GM19397 (cell line): ENCODE data around the gene GSTO2.

Experiments used
- ATAC-seq: cut with Tn5 transposase; IDR thresholded peaks from one replicate; pipeline ENCODE4 v1.9.1; 2021; ENCODE audit warnings: mild to moderate bottlenecking, moderate library complexity; ENCODE audit not compliant: unreplicated experiment

Gene GSTO2

DNA sequence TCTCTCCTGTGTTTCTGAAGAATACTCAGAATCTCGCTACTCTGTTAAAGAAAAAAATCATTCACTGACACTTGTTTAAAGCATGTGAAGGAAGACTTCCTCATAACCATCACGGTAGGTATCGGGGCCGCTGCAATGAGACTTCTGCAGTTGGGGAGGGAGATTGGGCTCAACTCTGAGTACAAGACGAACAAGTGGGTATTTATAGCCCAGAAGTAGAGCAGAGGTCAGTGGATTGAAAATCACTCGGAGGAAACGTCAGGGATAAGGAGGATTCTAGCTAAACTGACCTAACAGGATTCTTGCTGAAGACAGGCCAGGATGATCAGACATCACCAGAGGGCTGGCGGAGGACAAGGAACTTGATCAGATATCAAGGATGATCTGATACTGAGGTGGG, 35.9 kb downstream of the GSTO2 start:
- no peak for ATAC-seq

DNA sequence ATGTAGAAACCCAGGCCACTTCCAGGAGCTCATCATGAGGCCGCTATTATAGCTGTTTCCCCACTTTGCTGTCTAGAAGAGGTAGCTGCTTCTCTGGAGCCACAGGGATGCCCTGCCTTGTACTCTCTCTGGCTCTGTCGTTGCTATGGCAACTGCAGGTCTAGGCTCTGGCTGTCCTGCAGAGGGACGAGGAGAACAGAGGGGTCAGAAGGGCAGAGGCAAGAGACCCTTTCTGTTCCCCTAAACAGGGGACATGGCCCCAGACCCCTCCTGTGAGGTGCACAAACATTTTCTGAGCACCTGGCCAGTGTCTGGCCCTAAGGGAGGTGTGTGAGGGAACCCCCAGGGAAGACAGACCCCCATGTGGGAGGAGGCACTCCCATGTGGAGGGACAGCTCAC, 37.9 kb downstream of the GSTO2 start:
- no peak for ATAC-seq

DNA sequence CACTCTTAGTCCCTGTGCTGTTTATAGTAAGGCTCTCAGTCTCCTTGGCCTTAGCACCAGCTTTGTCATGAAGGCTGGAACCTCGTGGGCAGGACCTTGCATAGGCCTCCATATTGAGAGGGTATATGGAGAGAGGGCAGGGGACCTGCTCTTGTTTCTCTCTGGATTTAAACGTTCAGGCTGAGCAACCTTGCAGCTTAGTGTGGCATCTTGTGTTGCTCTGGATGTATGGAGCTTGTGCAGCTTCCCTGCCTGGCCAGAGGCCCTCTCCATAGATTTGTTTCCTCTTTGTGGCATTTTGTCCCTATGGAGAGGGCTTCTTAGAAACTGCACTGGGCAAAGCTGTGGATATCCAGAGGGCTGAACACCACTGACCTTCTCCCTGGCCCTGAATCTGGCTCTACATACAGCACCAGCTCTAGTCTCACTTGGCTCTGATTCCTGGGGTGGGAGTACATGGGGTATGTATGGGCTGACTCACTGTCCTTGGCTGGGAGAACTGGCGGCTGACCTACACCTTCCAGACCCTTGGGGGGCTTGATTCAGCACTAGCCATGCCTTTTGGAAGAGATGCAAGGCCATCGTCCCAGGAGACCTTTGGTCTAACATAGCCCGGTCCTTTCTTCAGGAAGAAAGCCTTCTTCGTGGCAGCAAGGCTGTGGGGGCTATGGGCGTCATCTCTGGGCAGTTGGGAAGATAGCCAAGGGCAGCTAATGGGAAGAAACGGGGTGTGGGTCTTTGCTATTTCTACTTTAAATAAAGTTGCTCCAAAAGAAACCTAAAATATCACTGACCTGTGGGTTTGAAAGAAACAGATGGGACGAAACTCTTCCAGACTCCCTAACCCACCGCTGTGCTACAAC, 38.8 kb downstream of the GSTO2 start:
- no peak for ATAC-seq

DNA sequence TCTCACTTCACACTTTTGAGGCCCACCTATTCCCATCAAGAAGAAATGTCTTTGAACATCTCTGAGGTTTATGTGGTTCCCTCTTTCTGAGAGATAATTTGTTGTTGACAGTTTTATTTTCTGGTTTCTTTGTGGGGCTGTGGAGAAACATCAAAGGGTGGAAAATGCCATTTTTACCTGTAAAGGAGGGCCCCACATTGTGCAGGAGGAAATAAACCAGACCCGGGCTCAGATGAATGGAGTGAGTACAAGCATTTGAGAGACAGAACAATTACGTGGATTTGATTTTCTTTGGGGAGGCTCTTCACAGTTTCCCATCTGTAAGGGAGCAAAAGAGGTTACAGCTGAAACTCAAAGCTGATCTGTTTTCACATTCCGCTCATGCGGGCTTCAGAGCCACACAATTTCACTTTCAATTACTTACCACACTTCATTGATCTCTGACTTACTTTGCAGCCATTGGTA, 39.5 kb downstream of the GSTO2 start:
- peak; percentile 72 for ATAC-seq

DNA sequence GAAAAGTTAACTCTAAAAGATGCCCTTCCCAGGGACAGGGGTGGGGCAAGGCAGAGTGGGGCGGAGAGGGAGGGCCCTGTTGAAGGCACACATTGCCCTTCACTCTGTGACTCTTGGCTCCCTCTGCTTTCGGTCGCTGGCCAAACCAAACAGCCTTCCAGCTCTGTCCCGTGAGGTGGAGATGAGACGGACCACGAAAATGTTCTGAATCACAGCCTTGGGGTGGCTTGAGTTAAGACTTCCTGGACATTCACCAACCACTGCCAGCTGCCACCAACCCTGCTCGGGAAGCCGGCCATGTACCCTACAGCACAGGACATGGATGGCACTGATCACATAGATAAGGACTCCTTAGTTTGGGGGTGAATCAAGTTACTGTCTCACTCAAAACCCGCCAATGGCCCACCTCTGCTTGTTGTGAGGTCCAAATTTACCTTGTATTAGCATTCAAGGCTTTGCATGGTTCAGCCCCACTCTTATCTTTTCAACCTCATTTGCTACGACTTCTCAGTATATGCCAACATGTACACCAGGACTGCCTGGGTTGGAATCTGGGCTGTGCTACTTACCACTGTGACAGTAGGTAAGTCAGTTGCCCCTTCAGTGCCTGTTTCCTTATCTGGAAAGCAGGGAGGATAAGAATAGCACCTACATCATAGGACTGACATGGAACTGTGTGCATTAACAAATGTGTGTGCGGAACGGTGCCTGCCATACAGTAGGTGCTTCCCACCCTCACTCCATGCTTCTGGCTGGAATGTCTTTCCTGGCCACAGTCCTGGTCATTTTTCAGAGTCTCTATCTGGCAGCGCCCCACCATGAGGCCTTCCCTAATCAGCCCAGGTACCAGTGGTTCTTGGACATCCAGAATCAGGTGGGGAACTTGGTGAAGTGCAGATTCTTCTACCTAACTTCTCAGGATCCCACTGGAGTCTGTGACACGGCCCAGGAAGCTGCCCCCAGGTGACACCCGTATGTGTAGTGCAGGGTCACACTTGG, 41.3 kb downstream of the GSTO2 start:
- no peak for ATAC-seq

DNA sequence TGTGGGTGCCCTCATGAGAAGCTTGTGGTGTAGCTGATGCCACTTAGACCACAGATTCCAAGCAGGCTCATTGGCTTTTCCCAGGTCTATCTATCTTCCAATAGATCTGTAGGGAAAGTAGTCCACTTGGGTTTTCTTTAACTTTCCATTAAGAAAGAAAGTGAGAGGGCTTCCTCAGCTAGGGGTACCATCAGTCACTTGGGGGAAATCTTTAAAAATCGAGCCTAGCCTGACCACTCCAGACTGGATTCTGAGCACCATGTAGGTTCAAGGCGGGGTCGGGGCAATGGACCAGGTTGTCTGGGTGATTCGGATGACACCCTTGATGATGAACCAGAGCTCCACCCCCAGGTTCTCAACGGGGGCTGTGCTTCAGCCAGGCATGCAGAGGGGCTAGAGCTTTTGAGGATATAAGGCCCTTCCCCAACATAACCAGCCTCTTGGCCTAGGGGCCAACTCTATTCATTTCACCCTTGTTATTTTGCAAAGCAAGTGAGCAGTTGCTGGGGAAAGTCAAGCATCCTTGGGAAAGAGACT, 42.3 kb downstream of the GSTO2 start:
- ATAC-seq = no peak

DNA sequence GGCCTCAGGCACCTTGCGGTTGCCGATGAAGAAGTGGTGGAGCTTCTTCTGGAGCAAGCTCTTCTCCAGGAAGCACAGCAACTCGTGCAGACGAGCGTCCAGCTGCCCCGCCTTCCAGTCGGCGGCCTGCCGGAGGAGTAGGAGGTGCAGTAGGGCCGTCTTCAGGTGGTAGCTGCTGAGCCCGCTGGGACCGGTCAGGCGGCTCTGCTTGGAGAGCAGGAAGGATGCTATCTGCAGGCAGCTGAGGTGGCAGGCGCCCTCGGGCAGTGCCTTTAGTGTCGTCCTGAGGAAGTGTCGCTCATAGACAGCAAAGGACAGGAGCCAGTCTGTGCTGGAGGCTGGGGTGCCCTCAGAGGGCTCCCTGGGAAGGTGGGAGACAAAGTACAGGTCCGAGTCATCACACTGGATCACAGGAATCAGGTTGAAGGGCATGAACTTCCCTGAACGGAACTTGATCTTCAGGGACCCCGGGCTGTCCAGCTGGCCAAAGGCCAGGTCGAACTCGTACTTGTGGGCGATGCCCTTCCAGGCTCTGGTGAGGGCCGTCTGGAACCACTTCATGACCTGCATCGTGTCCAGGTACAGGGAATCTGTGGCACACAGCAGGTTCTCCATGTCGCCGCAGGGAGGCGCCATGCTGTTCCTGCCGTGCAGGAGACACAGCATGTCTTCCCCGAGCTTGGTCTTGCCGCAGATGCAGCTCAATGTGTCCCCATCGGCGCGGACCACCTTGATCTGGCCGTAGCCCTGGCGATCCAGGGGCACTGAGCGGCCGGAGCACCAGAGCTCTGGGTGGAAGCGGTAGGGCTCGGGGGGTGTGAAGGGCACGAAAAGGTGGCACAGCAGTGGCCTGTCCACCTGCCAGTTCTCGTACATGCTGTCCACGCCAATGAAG, 45.9 kb downstream of the GSTO2 start:
- no peak for ATAC-seq

DNA sequence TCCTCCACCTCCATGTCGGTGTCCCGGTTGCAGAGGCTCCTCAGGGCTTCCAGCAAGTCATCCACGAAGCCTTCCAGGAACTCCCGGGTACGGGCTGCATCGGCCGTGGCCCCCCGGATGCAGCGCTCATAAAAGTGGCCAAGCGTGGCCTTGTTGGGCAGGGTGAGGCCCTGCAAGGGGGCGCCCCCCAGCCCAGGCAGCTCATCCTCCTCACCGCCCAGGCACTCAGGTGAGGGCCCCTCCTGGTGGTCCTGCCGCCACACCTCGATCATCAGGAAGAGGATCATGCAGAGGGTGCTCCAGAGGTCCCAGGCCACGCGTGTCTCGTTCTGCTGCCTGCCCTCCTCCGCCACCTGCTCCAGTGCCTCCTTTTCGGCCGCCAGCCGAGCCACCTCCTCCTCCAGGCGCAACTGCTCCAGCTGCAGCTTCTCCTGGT, 46.5 kb downstream of the GSTO2 start:
- ATAC-seq = no peak

DNA sequence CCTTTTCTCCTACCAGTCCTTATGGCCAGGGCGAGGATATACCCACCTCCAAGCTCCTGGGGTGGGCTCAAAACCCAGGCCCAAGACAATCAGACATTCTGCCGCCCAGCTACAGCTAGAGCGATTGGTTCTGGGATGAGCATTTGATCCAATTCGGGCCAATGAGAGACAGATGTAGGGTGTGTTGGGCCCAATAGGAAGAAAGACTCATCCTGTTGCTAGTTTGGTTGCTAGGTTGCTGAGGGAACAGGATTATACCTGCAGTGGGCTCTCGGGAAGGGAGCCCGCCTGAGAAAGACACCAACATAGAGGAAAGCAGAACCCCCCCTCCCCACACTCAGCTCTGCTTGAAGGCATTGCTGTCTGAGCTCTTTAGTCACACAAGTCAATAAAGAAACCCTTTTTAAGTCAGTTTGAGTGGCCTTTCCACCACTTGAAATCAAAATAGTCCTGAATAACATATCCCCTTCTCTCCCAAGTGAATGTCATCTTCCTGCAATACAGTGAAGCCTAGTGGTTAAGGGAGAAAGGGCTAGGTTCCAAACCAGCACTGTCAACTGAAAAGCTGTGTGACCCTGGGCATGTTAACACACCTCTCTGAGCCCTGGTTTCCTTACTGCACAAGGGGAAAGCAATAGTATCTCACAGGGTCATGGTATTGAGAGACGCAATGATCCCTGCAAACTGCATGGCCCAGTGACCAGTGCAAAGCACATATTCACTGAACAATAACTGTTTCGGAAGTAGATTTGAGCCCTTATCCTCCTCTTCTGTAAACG, 47.5 kb downstream of the GSTO2 start:
- ATAC-seq = no peak

DNA sequence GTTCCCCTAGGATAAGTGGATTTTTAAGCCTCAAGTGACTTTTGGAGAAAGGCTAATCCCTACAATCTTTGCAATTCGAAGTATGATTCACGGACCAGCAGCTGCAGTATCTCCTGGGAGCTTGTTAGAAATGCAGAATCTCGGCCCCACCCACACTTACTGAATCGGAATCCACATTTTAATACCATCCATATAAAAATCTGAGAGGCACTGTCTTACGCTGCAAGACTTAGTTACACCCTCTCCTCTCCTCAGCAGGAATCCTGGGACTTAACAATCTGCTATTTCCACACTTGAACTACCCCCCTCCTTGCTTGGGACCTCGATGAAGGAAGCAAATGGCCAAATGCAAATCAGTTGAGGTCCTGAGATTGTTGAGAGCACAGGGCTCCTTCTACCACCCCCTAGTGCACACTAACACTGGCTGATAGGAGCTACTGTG, 48.3 kb downstream of the GSTO2 start:
- no peak for ATAC-seq

DNA sequence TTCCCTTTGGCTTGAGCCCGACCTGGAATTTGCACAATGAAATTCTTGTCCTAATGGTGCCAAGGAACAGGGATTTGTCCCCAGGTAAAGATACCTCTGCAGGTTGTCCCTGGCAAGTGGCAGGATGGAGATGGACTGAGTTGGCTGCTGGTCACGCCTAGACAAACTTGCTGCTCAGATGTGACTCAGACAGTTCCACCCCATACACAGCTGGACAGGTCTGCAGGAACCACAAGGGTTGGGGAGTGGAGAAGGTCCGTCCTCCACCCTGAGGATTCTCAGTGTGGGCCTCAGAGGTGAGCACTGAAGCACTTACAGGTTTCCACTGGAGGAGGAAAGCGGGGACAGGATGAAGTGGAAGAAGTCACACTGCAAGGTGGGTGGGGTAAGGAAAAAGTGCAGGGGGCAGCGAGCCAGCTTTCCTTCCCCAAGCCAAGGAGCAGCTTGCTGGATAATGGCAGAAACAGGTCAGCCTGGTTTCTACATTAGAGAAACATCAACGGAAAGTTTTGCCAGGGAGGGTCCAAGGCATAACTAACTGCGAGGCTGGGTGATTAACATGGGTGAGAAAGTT, 48.8 kb downstream of the GSTO2 start:
- ATAC-seq = no peak

DNA sequence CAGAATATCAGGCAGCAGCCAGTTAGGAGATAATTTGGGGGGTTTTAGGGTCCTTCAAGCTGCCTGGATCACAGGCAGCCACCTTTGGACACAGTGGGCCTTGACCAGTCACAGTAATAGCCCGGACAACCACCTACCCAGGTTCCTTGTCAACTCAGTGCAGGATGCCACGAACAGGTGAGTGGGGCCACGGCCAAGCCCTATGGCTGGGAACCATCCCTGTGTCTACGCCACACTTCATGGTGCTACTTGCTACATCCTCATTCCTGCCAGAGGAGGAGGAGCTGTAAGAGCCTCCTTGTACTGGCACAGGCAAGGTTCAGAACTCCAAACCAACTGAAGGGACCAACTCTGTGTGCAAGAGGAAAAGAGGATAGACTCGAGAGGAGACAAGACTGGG, 49.3 kb downstream of the GSTO2 start:
- no peak for ATAC-seq

DNA sequence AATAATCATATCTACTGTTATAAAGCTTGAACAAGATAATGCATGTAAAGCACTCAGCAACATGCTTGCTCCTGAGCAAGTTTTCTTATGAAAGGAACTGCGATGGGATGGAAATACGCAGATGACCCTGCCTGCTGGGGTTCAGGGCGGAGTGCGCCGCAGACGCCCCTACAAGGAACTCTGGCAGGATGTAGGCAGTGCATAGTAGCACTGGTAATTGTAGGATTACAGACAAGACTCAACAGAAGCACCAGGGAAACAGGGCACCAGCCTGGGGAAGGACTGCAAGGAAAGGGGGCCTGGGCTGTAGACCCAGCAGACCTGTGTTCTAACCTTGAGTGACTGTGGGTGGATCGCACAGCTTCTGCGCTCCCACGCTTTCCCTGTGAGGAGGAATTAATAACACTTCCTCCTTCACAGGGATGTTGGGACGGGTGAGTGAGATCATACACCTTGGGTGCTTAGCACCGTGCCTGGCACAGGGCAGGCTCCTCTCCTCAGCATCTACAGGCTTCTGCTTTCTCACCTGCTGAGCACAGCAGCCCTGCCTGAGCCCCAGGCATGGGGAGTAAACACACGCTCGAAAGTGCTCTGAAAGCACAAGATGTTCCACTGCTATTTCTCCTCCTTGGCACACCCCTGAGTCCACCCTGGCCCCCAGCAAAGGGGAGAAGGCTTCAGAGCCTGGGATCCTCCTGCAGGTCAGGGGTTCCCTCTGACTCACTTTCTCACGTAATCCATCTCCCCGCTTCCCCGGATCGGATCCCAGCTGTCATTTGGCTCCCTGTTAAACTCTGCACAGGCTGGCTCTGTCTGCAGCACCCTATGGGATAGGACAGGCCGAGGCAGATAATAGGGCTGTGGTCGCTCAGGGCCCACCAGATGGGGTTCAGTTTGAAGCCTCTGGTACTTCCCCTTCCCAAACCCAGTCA, 50.1 kb downstream of the GSTO2 start:
- no peak for ATAC-seq

DNA sequence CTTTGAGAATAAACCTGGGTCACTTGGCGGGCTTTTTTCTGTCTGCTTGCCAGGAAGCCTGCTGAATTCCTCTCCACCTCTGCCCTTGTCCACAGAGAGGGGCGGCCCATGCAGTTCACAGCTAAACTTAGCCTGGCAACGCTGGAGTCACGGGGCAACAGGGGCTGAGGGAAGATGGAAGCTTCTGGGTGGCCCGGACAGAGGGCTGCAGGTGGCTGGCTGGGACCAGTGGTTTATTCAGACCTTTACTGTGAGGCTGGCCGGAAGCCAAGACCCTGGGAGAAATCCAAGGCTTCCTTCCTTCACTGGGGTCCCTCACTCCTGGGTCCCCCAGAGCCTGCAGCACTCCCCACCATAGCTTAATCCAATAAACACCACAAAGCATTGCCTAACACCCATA, 52.2 kb downstream of the GSTO2 start:
- ATAC-seq = no peak

DNA sequence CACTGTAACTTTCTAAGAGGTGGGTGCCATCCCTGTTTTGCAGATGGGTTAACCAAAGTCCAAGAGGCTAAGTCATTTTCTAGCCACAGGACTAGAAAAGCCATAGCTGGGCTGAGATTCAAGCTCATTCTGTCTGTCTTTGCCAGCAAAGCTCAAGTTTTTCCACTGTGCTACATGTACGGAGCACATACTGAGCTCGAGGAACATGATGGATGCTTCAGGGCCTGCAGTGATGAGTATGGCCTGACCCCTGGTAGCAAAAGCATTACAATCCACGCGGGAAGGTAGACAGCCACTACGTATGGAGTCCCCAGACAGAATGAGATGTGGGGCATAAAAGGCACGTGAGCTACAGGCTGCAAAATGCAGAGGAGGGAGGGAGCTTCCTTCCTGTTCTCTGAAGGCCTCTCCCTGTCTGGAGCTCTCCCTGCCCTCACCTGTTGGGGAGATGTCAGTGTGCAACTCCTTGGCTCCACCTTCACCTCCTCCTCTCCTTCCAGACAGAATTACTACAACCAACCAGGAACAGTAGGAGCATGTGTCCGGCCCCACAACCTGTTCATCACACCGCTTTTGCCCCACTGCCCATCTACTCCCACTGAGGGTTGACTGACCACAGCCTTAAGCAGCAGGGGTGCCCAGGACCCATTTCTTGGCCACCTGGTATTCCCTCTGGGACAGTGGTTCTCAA, 52.9 kb downstream of the GSTO2 start:
- peak; percentile 6 for ATAC-seq

DNA sequence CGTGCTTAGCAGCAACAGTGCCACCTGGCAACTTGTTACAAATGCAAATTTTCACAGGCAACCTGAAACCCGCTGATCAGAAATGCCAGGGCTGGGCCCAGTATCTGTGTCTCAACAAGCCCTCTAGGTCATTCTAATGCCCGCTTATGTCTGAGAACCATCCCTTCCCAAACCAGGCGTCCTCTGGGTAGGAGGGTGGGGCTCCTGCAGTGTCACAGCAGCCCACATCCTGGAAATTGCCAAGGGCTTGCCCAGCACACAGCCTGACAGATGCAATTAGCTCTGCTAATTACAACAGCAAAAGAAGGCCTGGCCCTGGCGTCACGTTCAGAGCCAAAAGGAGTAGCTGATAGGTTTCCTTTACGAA, 53.4 kb downstream of the GSTO2 start:
- ATAC-seq = peak; percentile 49

DNA sequence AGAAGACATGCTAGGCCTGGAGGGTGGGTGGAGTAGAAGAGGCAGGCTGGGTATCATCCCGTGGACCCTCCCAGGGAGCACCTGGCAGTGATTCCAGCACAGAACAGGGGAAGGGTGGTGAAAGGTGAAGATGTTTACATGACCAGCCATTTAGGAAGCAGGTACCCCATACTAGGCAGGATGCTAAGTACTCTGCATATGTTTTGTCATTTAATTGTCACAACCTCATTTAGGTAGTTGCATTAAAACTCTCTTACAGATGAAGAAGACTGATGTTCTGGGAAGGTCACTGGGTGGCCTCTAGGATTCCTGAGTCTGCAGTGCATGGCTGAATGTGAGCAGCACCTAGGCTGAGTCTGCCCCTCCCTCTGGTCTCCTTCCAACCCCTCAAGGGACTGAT, 54.1 kb downstream of the GSTO2 start:
- ATAC-seq = no peak
